PC-3 (cell line): ENCODE data around the gene DIS3L2.
A peak's percentile ranks its signal among the peaks of the same experiment; 100 is the strongest.

Experiments
- EZH2 ChIP-seq: fragments of 300-600 bp; sonication (generic); IDR thresholded peaks from one replicate; pipeline ENCODE4 v1.6.1; 2017; ENCODE audit warnings: antibody characterized with exemption, mild to moderate bottlenecking, low read length; ENCODE audit not compliant: unreplicated experiment
- EZH2phosphoT487 ChIP-seq: fragments of 300-600 bp; sonication (generic); IDR thresholded peaks from 2 replicates; pipeline ENCODE4 v1.6.1; 2018; ENCODE audit warnings: mild to moderate bottlenecking, antibody characterized with exemption, low read length, borderline replicate concordance
- TF ChIP-seq, protein P1 (sequence below): fragments of 300-600 bp; sonication (generic); conservative IDR thresholded peaks from 2 replicates; pipeline ENCODE4 v1.5.1; 2017; ENCODE audit warnings: antibody characterized with exemption, low read depth, mild to moderate bottlenecking, low read length

DNA sequence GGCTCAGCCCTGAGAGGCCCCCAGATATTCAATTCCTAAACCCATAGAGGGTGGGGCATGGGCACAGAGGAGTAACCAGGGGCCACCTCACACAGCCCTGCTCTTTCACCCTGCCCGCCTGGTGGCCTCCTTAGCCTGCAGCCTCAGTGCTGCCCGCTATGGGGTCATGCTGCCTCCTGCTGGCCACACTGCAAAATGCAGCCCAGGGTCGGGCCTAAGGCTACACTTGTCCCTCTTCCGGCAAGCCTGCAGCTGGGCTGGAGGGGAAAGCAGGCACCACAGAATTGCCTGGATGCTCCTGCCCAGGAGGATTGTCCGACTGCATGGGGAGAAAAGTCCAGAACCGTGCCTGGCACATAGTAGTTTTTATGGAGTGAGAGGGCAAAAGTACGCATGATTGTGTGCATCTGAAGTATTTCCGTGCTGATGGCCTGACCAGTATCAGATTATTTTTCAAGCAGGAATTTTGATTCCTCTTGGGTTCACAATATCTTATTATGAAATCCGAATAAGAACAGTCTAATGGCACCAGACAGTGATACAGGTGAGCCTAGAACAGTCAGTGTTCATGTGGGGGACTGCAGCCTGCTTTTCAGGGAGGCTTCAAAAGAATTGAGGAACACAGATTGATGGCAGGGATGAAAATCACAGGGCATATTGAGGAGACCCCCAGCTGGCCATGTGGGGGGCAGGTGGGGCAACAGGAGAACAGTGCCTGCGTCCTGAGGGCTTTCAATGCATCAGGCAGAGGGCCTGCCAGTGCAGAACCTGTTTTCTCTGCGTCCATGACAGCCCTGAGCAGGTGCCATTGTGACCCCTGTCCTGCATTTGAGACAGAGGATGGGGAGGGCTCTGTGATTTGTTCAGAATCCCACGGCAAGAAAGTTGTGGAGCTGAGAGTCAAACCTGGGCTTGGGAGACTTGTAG, 365.9 kb downstream of the DIS3L2 start:
- TF ChIP-seq, protein P1, sequence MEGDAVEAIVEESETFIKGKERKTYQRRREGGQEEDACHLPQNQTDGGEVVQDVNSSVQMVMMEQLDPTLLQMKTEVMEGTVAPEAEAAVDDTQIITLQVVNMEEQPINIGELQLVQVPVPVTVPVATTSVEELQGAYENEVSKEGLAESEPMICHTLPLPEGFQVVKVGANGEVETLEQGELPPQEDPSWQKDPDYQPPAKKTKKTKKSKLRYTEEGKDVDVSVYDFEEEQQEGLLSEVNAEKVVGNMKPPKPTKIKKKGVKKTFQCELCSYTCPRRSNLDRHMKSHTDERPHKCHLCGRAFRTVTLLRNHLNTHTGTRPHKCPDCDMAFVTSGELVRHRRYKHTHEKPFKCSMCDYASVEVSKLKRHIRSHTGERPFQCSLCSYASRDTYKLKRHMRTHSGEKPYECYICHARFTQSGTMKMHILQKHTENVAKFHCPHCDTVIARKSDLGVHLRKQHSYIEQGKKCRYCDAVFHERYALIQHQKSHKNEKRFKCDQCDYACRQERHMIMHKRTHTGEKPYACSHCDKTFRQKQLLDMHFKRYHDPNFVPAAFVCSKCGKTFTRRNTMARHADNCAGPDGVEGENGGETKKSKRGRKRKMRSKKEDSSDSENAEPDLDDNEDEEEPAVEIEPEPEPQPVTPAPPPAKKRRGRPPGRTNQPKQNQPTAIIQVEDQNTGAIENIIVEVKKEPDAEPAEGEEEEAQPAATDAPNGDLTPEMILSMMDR, result peak; percentile 69
- TF ChIP-seq EZH2phosphoT487, result no peak
- TF ChIP-seq EZH2, result no peak
